ENCODE results near the gene HSPBP1.
"Not testable (repeated sequence)": the region's sequence is repeated elsewhere in the genome, so short reads cannot be mapped to it uniquely, and the experiment has no call there.

Gene HSPBP1

GRCh38 chr19:55279770-55280643, at the start of gene HSPBP1:
HSPBP1 (minus strand) TSS chr19:55280110; CDS start chr19:55279608, 502 bp downstream.
- DNase-seq = peak; percentile 52 to 96 (median 87)

- not testable (repeated sequence) for DNase-seq
These were observed 48.9 kb upstream of the HSPBP1 start for GRCh38 chr19:55328774-55329318.

- no peak for DNase-seq
These were observed 45.3 kb upstream of the HSPBP1 start, which contains the start of gene TMEM150B for GRCh38 chr19:55325172-55325571. TMEM150B (minus strand) TSS chr19:55325341; CDS start chr19:55321036, 4,305 bp downstream.

- DNase-seq = no peak
These were observed 44.8 kb upstream of the HSPBP1 start for GRCh38 chr19:55324662-55325061.

- DNase-seq = no peak
These were observed 42.4 kb upstream of the HSPBP1 start for GRCh38 chr19:55322204-55322885.

- DNase-seq = no peak
These were observed 41.7 kb upstream of the HSPBP1 start for GRCh38 chr19:55321466-55322137.

GRCh38 chr19:55320844-55321419, 41.0 kb upstream of the HSPBP1 start:
- no peak for DNase-seq

GRCh38 chr19:55319785-55320184, 39.9 kb upstream of the HSPBP1 start:
- peak in 28 of 51 donors; percentile 7 to 73 (median 34) for DNase-seq

GRCh38 chr19:55316646-55317045, 36.7 kb upstream of the HSPBP1 start:
- no peak for DNase-seq

- no peak for DNase-seq
These were observed 36.1 kb upstream of the HSPBP1 start for GRCh38 chr19:55315956-55316525.

GRCh38 chr19:55314396-55314795, 34.5 kb upstream of the HSPBP1 start:
- no peak for DNase-seq

- DNase-seq = peak in 1 of 51 donors; percentile 9
These were observed 33.0 kb upstream of the HSPBP1 start for GRCh38 chr19:55312621-55313512.

- no peak for DNase-seq
These were observed 31.9 kb upstream of the HSPBP1 start for GRCh38 chr19:55311797-55312196.

- no peak for DNase-seq
These were observed 31.5 kb upstream of the HSPBP1 start for GRCh38 chr19:55311397-55311796.

GRCh38 chr19:55310498-55310897, 30.6 kb upstream of the HSPBP1 start:
- no peak for DNase-seq

GRCh38 chr19:55309448-55309847, 29.5 kb upstream of the HSPBP1 start:
- DNase-seq = no peak

GRCh38 chr19:55308281-55308680, 28.4 kb upstream of the HSPBP1 start:
- no peak for DNase-seq

- no peak for DNase-seq
These were observed 26.8 kb upstream of the HSPBP1 start for GRCh38 chr19:55306712-55307111.

GRCh38 chr19:55305983-55306562, 26.2 kb upstream of the HSPBP1 start:
- no peak for DNase-seq

Data from hypothalamus (tissue), 51 donors.